GM18498 (cell line): ENCODE results near the gene MAGED1.
"Not testable (repeated sequence)": the region's sequence is repeated elsewhere in the genome, so short reads cannot be mapped to it uniquely, and the experiment has no call there.

Experiments used
- ATAC-seq: cut with Tn5 transposase; IDR thresholded peaks from one replicate; pipeline ENCODE4 v1.9.1; 2021; ENCODE audit warnings: mild to moderate bottlenecking, moderate library complexity; ENCODE audit not compliant: unreplicated experiment

Gene MAGED1

DNA sequence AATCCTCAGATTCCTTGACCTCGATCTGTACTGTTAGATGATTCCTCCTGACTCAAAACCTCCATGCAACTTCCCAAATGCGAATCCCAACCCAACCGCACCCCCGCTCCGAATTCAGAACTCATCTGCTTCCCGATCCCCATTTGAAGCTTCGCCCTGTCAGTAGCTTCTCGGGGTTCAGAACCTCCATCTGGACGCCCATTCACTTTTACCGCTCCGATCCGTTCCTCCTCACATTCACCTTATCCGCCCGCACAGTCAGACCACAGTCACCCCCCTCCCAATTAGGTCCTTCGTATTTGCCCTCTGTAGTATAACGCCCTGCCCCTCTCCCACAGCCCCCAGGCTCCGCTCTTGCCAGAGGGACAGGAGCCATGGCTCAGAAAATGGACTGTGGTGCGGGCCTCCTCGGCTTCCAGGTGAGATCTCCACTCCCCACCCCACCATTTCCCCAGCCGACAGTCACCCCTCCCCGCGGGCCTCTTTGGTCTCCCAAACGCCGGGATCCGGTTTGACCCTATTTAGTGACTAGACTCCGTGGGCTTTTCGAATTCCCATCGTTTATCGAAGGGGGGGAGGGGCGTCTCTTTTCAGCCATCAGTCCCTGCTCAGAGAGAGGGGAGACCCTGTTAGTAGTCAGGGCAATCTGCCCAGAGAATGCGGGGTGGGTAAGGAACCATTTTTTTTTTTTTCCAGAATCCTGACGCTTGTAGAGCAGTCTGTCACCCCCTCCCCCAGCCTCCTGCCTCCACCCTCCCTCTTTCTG lies 691 bp downstream of the MAGED1 start:
- no peak for ATAC-seq

DNA sequence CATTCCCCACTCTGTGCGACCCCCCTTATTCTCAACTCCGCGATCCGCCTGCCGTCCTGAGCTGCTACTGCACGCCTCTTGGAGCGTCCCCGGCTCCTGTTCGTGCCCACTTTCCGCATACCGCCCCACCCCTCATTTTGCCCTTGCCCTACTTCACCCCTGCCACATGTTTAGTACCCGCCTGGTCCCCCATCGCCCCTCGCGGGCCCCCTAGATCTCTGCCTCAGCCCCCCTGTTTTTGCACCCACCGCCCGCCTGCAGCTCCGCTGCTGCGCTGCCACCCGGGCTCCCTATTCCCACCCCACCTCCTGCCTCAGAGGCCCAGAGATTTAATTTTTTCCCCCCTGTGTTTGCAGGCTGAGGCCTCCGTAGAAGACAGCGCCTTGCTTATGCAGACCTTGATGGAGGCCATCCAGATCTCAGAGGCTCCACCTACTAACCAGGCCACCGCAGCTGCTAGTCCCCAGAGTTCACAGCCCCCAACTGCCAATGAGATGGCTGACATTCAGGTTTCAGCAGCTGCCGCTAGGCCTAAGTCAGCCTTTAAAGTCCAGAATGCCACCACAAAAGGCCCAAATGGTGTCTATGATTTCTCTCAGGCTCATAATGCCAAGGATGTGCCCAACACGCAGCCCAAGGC lies 1.4 kb downstream of the MAGED1 start:
- ATAC-seq = peak; percentile 54

DNA sequence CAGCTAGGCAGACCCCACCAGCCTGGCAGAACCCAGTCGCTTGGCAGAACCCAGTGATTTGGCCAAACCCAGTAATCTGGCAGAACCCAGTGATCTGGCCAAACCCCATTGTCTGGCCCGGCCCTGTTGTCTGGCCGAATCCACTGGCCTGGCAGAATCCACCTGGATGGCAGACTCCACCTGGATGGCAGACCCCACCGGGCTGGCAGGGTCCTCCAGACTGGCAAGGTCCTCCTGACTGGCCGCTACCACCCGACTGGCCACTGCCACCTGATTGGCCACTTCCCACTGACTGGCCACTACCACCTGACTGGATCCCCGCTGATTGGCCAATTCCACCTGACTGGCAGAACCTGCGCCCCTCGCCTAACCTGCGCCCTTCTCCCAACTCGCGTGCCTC lies 3.2 kb downstream of the MAGED1 start:
- no peak for ATAC-seq

GRCh38 chrX:51899741-51900140 lies 6.3 kb downstream of the MAGED1 start:
- ATAC-seq = no peak

- ATAC-seq = no peak
These were observed 9.2 kb downstream of the MAGED1 start for GRCh38 chrX:51902510-51903050.

DNA sequence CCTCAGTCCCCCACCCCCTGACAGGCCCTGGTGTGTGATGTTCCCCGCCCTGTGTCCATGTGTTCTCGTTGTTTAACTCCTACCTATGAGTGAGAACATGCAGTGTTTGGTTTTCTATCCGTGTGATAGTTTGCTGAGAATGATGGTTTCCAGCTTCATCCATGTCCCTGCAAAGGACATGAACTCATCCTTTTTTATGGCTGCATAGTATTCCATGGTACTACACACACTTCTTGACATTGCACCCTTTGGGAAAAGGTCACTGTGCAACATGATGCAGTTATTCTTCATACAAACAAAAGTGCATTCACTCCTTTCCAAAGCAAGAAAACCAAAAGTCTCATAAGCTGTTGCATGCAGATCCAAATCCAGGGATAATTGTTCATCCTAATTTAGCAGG lies 11.7 kb downstream of the MAGED1 start:
- ATAC-seq = not testable (repeated sequence)

GRCh38 chrX:51905711-51906110 lies 12.3 kb downstream of the MAGED1 start:
- ATAC-seq = no peak

- no peak for ATAC-seq
These were observed 24.2 kb downstream of the MAGED1 start for GRCh38 chrX:51917604-51918003.

DNA sequence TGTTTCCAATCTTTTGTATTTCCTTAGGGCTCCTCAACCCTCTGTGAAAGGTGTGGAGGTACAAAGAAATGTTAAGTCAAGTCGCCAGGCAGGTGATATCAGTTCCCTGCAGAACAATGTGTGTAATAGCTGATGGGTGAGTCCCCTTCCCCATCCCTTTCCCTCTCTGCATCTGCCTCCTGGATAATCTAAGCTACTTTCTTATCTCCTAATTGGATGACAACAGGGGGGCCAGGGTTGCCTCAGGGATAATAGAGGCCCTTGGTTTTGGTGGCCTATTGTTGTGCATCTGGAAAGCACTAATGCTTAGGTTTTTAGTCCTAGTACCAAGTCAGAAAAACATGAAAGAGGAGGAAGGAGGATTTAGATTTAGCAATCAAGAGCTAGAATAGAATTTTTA lies 29.1 kb downstream of the MAGED1 start:
- no peak for ATAC-seq

DNA sequence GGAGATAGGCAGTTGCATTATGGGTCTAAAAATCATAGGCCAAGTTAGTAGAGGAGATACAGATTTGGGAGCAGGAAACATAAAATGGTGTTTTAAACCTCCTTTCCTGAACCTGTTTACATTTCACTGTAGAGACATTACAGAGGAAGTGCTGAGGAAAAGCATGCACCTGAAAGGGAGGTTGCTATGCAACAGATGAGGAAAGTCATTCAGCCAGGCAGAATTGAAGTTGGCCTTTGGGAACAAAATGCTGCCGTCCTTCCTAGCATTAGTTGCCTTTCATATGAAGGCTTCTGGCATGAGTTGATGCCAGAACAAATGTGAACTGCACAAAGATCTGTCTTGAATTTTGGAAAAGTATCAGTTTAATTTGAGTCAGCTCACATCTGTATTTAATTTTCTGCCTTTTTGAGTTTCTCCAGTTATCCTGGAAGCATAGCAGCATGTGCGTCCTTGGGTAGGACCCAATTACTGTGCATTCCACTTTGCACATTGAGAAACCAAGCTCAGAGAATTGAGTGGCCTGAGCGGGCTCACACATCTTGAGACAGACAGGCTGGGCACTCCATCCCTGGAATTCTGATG lies 38.2 kb downstream of the MAGED1 start:
- no peak for ATAC-seq
